ENCODE data around the gene ST8SIA5.
"Not testable (repeated sequence)": the region's sequence is repeated elsewhere in the genome, so short reads cannot be mapped to it uniquely, and the experiment has no call there.

The ST8SIA5 gene

DNA sequence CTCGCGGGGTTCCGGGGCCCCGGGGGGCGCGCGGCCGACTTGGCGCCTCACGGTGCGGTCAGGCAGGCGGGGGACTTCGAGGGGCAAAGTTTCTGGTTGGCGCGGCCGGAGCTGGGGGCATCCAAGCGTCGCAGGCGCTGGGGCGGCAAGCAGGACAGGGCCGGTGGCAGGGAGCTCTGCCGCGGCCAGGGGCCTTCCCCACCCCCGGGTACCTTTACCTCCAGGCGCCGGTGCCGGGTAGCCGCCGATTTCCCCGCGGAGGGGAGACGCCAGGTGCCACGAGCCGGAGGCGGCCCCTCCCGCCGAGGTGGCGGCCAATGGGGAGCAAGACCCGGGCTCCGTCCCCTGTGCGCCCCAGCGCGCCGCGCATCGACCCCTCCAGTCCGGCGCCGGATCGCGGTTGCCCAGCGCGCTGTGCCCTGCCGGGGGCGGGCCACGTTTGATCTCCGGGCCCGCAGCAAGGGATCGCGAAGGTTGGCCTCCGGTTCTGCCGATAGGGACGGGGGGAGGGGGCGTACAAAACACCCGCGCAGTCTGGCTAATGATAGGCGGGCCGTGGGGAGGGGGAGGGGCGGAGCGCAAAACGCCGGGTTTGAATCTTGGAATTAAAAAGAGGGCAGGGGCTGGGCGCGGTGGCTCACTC lies at the start of gene ST8SIA5:
Gene ST8SIA5 (minus strand): TSS at position 495 of the 643 bp plus-strand sequence. CDS start 545 bp downstream, outside the sequence.
- no peak for DNase-seq

DNA sequence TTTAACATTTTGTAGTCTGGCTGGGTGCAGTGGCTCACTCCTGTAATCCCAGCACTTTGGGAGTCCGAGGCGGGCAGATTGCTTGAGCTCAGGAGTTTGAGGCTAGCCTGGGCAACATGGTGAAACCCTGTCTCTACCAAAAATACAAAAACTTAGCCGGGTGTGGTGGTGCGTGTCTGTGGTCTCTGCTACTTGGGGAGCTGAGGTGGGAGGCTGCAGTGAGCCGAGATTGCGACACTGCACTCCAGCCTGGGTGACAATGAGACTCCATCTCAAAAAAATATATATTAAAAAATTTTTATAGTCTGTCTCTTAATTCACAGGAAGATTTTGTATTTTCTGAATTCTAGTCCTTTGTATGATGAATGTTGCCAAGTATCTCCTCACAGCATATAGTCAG lies 39.1 kb upstream of the ST8SIA5 start:
- DNase-seq: not testable (repeated sequence)

DNA sequence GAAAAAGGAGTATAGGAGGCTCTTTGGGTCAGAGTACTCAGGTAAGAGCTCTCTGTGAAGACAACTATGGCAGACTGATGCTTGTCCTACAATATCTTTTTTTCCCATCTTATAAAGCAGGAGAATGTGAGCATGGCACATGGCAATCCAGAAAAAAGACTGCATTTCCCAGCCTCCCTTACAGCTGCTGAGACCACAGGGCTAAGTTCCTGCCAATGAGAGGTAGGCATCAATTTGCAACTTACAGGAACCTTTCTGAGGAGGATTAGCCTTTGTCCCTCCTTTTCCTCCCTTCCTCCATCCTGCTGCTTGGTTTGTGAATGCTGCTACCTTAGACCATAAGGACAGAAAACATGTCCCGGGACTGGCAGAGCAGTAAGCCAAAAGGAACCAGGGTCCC lies 37.8 kb upstream of the ST8SIA5 start:
- DNase-seq: no peak

GRCh38 chr18:46793565-46793964 lies 36.7 kb upstream of the ST8SIA5 start:
- no peak for DNase-seq

GRCh38 chr18:46789088-46789487 lies 32.2 kb upstream of the ST8SIA5 start:
- DNase-seq: no peak

DNA sequence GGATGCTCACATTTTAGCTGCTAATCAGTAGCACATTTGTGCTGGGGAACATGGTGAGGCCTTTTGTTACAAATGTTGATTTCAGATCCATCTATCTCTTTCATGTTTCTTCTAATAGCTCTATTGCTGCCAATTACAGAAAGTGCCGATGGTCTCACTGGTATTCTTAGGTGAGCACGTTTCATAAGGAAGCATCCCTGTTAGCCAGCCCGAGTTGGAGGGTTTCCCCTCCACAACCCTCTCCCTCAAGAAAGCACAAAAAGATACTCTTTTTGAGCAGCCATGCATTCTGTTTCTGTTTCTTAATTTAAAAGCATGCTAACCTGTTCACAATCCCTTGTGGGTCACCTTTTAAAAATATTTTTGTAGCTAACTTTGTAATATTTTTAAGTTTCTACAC lies 30.8 kb upstream of the ST8SIA5 start:
- DNase-seq: no peak

DNA sequence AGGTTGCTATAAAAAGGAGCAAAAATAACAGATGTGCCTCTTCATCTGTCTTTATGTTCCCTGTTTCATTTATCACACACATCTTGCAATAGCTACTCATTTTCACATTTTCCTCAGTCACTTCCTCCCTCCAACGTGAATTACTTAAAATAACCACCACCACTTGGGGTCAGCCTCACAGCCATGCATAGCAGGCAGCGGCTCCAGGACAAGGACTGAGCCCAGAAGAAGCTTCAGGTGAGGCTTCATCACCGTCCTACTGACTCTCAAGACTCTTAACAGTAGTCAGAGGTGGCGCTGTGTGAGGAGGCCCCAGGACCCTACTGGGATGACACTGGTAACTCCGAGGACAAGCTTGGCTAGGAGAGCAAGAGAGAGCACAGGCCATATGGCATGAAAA lies 15.5 kb upstream of the ST8SIA5 start:
- no peak for DNase-seq

DNA sequence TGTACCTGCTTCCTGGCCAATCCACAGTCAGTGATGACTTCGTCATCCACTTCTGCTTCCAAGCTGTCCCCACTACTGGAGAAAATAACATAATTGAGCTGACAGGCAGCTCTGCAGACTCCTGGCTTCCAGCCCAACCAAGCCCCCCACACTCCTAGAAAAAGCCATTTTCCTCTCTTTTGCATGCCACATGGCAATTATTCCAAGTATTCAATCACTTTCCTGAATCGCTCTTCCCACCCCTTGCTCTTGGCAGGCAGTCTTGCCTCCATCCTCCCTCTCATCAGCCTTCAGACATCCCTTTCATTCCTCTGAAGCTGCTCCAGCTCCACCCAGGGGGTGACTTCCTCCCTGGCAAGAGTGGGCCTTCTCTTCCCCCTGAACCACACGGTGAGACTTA lies 14.3 kb upstream of the ST8SIA5 start:
- DNase-seq: peak in 1 of 2 experiments; percentile 42

DNA sequence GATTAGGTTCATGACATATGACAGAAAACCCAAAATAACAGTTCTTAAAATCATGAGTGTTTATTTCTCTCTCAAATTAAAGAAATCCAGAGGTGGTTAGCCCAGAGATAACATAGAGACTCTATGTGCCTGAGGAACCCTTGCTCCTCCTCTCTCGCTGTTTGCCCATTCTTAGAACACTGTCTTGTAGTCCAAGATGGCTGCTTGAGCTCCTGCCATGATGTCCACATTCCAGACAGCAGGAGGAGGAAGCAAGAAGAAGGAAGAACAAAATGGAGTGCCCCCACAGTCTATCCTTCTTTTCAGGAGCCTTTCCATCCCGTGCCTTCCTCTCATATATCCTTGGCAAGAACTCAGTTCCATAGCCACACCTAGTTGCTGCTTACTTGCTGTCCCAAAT lies 13.9 kb upstream of the ST8SIA5 start:
- no peak for DNase-seq

DNA sequence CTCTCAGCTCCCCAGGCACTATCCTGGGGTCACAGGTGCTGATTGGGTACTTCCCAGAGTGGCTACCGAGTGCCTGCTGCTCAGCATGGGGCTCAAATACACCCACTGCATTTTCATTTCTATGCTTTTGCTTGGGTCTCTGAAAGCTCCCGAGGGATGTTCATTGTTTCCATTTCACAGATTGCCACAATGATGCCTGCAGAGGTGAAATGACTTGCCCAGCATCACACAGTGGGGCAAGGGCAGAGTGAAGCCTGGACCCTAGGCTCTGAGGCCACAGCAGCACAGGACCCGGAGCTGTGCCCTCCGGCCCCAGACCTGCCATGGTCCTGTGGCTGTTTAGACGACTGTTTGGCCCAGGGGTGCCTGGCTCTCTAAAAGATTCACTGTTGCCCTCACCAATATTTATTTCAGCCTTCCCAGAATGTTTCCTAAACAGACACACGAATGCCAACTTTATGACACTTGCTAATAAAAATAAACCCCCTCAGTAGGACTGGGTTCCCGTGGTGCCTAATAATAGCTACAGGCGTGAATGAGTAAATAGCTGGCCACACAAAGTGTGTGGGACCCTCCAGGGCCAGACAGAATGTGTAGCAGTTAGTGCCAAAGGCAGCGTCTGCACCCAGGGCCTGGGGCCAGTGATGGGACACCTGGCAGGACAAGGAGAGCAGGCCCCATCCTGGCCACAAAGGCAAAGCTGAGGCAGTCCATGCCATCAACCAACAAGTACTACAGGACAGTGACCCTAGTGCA lies 11.5 kb upstream of the ST8SIA5 start:
- no peak for DNase-seq

DNA sequence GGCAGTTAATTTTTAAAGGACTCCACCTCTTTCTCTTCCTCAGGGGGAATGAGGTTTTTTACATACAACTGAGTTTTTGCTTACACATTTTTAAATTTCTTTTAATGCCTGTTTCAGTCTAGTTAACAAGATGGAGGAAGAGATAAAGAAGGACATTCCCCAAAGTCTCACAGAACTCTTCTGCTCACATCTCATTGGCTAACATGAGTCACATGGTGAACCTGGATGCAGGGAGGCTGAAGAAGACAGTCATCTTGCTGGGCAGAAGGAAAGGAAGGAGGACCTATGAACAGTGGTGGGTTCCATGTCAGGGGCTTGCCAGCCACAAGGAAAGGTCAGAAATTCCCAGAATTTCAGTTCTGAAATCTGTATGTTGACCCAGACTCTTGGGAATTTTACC lies 10.4 kb upstream of the ST8SIA5 start:
- no peak for DNase-seq

- no peak for DNase-seq
These were observed 7.7 kb upstream of the ST8SIA5 start for GRCh38 chr18:46764586-46764985.

- DNase-seq: no peak
These were observed 4.4 kb upstream of the ST8SIA5 start for GRCh38 chr18:46761059-46761769.

GRCh38 chr18:46759890-46760289 lies 3.0 kb upstream of the ST8SIA5 start:
- no peak for DNase-seq

- no peak for DNase-seq
These were observed 761 bp downstream of the ST8SIA5 start for GRCh38 chr18:46756025-46756558.

GRCh38 chr18:46755315-46756024 lies 1.4 kb downstream of the ST8SIA5 start:
- DNase-seq: peak in 1 of 2 experiments; percentile 51

DNA sequence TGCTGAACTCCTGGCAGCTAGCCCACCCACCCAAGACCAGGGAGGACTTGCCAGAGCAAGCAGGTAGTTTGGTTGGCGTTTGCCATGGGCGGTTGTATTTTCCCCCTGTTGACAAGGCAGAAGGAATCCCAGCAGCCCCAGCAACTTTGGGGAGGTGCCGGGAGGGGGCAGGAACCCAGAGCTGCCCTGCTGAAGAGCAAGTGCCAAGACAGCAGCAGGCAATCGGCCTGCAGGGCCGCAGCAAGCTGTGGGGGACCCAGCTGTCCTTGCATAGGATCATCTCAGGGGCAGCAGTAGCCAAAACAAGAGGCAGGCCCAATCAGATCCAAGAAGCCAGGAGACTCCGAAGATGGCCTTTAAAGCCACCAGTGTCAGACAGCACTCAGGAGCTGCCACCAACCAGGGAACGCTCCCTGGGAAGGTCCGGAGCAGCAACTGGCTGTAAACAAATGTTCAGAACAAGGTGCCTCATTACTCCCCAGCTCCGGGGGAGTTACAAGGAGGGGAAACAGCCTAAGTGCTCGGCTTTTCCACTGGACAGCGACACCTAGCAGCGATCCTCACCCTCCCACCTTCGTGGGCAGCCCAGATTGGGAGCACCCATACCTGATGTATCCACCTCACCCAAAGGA lies 2.1 kb downstream of the ST8SIA5 start:
- peak; percentile 84 to 87 for DNase-seq

DNA sequence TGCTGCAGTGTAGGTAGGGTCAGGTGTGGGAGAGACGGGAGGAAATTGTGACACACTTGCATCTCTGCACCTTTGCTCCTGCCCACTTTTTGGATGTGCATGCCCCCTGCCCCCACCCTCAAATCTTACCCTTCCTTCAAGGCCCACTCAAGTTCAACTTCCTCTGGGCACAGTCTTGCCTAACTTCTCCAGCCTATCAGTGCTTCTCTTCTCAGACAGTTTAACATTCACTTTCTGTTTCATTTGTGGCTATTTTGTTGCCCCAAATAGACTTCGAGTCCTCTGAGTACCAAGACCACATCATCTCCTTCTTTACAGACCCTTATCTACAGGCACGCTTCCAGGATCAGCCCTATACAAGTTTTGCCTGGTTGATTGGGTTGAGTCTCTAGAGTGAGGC lies 2.7 kb downstream of the ST8SIA5 start:
- DNase-seq: no peak

GRCh38 chr18:46751882-46752281 lies 5.0 kb downstream of the ST8SIA5 start:
- DNase-seq: no peak

DNA sequence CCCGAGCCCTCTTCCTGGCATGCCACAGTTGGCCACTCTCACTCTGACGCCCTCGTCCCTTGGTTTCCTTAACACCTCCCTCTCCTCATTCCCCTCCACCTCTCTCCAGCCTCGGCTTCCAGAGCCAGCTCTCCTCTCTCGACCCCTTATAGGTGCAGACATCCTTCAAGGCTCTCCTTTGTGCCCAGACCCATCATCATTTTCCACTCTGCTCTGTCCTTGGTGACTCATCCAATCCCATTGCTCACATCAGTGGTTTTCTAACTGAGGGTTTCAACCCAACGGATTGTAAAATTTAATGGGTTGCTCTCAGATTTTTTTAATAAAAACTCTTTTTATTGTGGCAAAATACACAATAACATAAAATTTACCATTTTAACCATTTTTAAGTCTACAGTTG lies 6.2 kb downstream of the ST8SIA5 start:
- no peak for DNase-seq

- no peak for DNase-seq
These were observed 8.4 kb downstream of the ST8SIA5 start for GRCh38 chr18:46748466-46748865.

DNA sequence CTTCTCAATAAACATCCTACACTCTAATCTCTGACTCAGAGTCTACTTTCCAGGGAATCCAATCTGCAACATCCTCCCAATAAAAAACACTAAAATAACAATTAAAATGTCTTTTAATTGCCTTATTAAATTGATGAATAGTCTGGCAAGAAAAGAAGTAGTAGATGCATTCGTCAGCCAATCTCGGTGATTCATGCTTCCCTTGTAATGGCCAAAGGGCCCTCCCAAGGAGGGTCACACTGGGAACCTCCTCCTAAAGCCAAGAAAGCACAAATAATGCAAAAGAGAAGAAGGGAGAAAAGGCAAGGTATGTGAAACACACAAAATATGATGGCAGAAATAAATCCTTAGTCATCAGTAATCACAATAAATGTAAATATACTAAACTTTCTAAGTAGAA lies 16.8 kb downstream of the ST8SIA5 start:
- no peak for DNase-seq

Data from cerebellar nuclear complex (tissue), 1 donor.